SK-N-SH treated with all-trans-retinoic acid at 6 μM for 48 hours (cell line): ENCODE measurements around the gene ITGA8.
"Not testable (repeated sequence)": the region's sequence is repeated elsewhere in the genome, so short reads cannot be mapped to it uniquely, and the experiment has no call there.

Experiments
- ATAC-seq: fragments of 200-7000 bp; cut with Tn5 transposase; 3 replicates; pipeline ENCODE4 v1.9.1; 2020; ENCODE audit warnings: mild to moderate bottlenecking, moderate library complexity
- ARNTL ChIP-seq: fragments of 450-650 bp; formaldehyde crosslinking; IDR thresholded peaks from 2 replicates; pipeline ENCODE4 v1.5.0; 2020; ENCODE audit warnings: low read depth, mild to moderate bottlenecking, moderate library complexity, borderline replicate concordance
- CSDC2 ChIP-seq: fragments of 250-450 bp; sonication (Bioruptor Pico); IDR thresholded peaks from 2 replicates; pipeline ENCODE4 v1.5.0; 2020; ENCODE audit warnings: mild to moderate bottlenecking, moderate library complexity
- ESRRG ChIP-seq: fragments of 250-450 bp; sonication (Bioruptor Pico); IDR thresholded peaks from 2 replicates; pipeline ENCODE4 v1.6.1; 2021; ENCODE audit warnings: mild to moderate bottlenecking
- GLIS3 ChIP-seq: fragments of 250-450 bp; sonication (Bioruptor Pico); IDR thresholded peaks from 2 replicates; pipeline ENCODE4 v1.5.0; 2020; ENCODE audit warnings: mild to moderate bottlenecking, moderate library complexity
- ISL1 ChIP-seq: fragments of 250-450 bp; sonication (Bioruptor Pico); IDR thresholded peaks from 2 replicates; pipeline ENCODE4 v2.1.2; 2022; ENCODE audit warnings: mild to moderate bottlenecking, moderate library complexity
- OSR1 ChIP-seq: fragments of 250-450 bp; sonication (Bioruptor Pico); IDR thresholded peaks from 2 replicates; pipeline ENCODE4 v1.8.0; 2022; ENCODE audit warnings: moderate library complexity, mild to moderate bottlenecking, inconsistent platforms
- PPARA ChIP-seq: fragments of 250-450 bp; sonication (Bioruptor Pico); IDR thresholded peaks from 2 replicates; pipeline ENCODE4 v1.5.0; 2020; ENCODE audit warnings: mild to moderate bottlenecking, borderline replicate concordance
- SNAI2 ChIP-seq: fragments of 250-450 bp; sonication (Bioruptor Pico); IDR thresholded peaks from 2 replicates; pipeline ENCODE4 v1.5.0; 2020; ENCODE audit warnings: mild to moderate bottlenecking, moderate library complexity
- TCF4 ChIP-seq: fragments of 250-450 bp; sonication (Bioruptor Pico); IDR thresholded peaks from 2 replicates; pipeline ENCODE4 v1.8.0; 2021; ENCODE audit warnings: mild to moderate bottlenecking, moderate library complexity, borderline replicate concordance
- ZC3H10 ChIP-seq: fragments of 250-450 bp; sonication (Bioruptor Pico); IDR thresholded peaks from 2 replicates; pipeline ENCODE4 v1.5.1; 2021; ENCODE audit warnings: mild to moderate bottlenecking, moderate library complexity
- ZFP3 ChIP-seq: fragments of 250-450 bp; sonication (Bioruptor Pico); IDR thresholded peaks from 2 replicates; pipeline ENCODE4 v1.5.0; 2020; ENCODE audit warnings: mild to moderate bottlenecking, moderate library complexity
- ZFP30 ChIP-seq: fragments of 450-650 bp; formaldehyde crosslinking; IDR thresholded peaks from 2 replicates; pipeline ENCODE4 v1.5.0; 2022; ENCODE audit warnings: mild to moderate bottlenecking, moderate library complexity
- ZNF565 ChIP-seq: fragments of 450-650 bp; formaldehyde crosslinking; conservative IDR thresholded peaks from 2 replicates; pipeline ENCODE4 v1.5.0; 2020; ENCODE audit warnings: low read depth, mild to moderate bottlenecking, moderate library complexity
- ZNF70 ChIP-seq: fragments of 450-650 bp; formaldehyde crosslinking; IDR thresholded peaks from 2 replicates; pipeline ENCODE4 v1.5.0; 2020; ENCODE audit warnings: mild to moderate bottlenecking, moderate library complexity
- ZNF8 ChIP-seq: fragments of 450-650 bp; formaldehyde crosslinking; IDR thresholded peaks from 2 replicates; pipeline ENCODE4 v1.5.0; 2020; ENCODE audit warnings: mild to moderate bottlenecking, moderate library complexity
- TF ChIP-seq, protein P1 (sequence below): fragments of 250-450 bp; sonication (Bioruptor Pico); IDR thresholded peaks from 2 replicates; pipeline ENCODE4 v1.8.0; 2021; ENCODE audit warnings: low read depth, mild to moderate bottlenecking, moderate library complexity, borderline replicate concordance
- TF ChIP-seq, protein P2 (sequence below): fragments of 250-450 bp; sonication (Bioruptor Pico); IDR thresholded peaks from 2 replicates; pipeline ENCODE4 v1.5.0; 2020; ENCODE audit warnings: mild to moderate bottlenecking, moderate library complexity
- TF ChIP-seq, protein P3 (sequence below): fragments of 250-450 bp; sonication (Bioruptor Pico); IDR thresholded peaks from 2 replicates; pipeline ENCODE4 v1.8.0; 2020; ENCODE audit warnings: mild to moderate bottlenecking, moderate library complexity, borderline replicate concordance
- TF ChIP-seq, protein P4 (sequence below): fragments of 250-450 bp; sonication (Bioruptor Pico); IDR thresholded peaks from 2 replicates; pipeline ENCODE4 v1.5.1; 2021; ENCODE audit warnings: mild to moderate bottlenecking, moderate library complexity
- TF ChIP-seq, protein P5 (sequence below): fragments of 250-450 bp; sonication (Bioruptor Pico); IDR thresholded peaks from 2 replicates; pipeline ENCODE4 v1.5.1; 2020; ENCODE audit warnings: low read depth, mild to moderate bottlenecking, moderate library complexity

The ITGA8 gene

DNA sequence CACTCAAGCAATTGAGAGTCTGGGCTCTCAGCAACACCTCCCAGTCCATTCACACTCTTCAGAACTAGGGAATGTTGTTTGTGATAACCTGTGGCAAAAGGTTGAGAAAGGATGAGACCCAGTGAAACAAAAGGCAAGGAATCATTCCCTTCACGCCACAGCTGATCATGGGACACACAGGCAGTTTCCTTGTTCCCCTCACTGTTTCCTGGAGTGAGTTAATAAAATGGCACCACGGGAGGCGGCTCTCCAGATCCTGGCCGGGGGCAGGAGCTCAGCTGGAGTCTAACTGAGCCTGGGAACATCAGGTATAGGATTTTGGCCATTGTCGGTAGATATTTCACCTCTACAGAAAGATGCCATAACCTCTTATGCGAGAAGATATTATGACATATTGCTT, 241.3 kb downstream of the ITGA8 start (continued):
- TF ChIP-seq, protein P1, sequence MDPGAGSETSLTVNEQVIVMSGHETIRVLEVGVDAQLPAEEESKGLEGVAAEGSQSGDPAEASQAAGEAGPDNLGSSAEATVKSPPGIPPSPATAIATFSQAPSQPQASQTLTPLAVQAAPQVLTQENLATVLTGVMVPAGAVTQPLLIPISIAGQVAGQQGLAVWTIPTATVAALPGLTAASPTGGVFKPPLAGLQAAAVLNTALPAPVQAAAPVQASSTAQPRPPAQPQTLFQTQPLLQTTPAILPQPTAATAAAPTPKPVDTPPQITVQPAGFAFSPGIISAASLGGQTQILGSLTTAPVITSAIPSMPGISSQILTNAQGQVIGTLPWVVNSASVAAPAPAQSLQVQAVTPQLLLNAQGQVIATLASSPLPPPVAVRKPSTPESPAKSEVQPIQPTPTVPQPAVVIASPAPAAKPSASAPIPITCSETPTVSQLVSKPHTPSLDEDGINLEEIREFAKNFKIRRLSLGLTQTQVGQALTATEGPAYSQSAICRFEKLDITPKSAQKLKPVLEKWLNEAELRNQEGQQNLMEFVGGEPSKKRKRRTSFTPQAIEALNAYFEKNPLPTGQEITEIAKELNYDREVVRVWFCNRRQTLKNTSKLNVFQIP (CRISPR knock-in tag): no peak
- TF ChIP-seq ZFP30 (CRISPR knock-in tag): no peak

DNA sequence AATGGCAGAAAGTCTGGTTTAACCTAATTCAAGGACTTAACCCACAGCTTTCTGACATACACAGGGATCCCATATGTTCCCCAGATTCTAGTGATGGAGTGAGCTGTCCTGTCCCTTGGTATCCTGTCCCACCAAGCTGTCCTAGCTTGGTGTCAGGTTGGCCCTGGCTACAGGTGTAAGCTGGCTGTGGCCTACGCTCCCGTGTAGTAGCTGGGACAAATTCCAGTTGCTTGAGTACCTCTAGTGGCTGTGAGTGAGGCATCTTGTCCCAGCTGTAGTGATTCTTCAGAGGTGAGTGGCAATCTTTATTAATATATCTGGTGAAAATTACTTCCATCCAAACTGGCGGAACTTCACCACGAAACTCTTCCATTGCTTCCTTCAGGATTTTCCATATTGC, 243.4 kb downstream of the ITGA8 start:
- ATAC-seq: no peak
- TF ChIP-seq ZNF8 (CRISPR knock-in tag) (no peak), TCF4 (CRISPR knock-in tag) (no peak), CSDC2 (CRISPR knock-in tag) (no peak), ZFP30 (CRISPR knock-in tag) (no peak), PPARA (no peak), ISL1 (no peak), ZC3H10 (no peak), ZFP3 (CRISPR knock-in tag) (no peak), ZNF70 (CRISPR knock-in tag) (no peak), ESRRG (CRISPR knock-in tag) (no peak), OSR1 (no peak), SNAI2 (CRISPR knock-in tag) (no peak), GLIS3 (no peak)
- TF ChIP-seq, protein P2, sequence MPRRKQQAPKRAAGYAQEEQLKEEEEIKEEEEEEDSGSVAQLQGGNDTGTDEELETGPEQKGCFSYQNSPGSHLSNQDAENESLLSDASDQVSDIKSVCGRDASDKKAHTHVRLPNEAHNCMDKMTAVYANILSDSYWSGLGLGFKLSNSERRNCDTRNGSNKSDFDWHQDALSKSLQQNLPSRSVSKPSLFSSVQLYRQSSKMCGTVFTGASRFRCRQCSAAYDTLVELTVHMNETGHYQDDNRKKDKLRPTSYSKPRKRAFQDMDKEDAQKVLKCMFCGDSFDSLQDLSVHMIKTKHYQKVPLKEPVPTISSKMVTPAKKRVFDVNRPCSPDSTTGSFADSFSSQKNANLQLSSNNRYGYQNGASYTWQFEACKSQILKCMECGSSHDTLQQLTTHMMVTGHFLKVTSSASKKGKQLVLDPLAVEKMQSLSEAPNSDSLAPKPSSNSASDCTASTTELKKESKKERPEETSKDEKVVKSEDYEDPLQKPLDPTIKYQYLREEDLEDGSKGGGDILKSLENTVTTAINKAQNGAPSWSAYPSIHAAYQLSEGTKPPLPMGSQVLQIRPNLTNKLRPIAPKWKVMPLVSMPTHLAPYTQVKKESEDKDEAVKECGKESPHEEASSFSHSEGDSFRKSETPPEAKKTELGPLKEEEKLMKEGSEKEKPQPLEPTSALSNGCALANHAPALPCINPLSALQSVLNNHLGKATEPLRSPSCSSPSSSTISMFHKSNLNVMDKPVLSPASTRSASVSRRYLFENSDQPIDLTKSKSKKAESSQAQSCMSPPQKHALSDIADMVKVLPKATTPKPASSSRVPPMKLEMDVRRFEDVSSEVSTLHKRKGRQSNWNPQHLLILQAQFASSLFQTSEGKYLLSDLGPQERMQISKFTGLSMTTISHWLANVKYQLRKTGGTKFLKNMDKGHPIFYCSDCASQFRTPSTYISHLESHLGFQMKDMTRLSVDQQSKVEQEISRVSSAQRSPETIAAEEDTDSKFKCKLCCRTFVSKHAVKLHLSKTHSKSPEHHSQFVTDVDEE (CRISPR knock-in tag): no peak
- TF ChIP-seq, protein P1 (CRISPR knock-in tag): no peak
- TF ChIP-seq, protein P3, sequence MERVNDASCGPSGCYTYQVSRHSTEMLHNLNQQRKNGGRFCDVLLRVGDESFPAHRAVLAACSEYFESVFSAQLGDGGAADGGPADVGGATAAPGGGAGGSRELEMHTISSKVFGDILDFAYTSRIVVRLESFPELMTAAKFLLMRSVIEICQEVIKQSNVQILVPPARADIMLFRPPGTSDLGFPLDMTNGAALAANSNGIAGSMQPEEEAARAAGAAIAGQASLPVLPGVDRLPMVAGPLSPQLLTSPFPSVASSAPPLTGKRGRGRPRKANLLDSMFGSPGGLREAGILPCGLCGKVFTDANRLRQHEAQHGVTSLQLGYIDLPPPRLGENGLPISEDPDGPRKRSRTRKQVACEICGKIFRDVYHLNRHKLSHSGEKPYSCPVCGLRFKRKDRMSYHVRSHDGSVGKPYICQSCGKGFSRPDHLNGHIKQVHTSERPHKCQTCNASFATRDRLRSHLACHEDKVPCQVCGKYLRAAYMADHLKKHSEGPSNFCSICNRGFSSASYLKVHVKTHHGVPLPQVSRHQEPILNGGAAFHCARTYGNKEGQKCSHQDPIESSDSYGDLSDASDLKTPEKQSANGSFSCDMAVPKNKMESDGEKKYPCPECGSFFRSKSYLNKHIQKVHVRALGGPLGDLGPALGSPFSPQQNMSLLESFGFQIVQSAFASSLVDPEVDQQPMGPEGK (CRISPR knock-in tag): no peak
- TF ChIP-seq, protein P4, sequence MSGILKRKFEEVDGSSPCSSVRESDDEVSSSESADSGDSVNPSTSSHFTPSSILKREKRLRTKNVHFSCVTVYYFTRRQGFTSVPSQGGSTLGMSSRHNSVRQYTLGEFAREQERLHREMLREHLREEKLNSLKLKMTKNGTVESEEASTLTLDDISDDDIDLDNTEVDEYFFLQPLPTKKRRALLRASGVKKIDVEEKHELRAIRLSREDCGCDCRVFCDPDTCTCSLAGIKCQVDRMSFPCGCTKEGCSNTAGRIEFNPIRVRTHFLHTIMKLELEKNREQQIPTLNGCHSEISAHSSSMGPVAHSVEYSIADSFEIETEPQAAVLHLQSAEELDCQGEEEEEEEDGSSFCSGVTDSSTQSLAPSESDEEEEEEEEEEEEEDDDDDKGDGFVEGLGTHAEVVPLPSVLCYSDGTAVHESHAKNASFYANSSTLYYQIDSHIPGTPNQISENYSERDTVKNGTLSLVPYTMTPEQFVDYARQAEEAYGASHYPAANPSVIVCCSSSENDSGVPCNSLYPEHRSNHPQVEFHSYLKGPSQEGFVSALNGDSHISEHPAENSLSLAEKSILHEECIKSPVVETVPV: no peak
- TF ChIP-seq, protein P5, sequence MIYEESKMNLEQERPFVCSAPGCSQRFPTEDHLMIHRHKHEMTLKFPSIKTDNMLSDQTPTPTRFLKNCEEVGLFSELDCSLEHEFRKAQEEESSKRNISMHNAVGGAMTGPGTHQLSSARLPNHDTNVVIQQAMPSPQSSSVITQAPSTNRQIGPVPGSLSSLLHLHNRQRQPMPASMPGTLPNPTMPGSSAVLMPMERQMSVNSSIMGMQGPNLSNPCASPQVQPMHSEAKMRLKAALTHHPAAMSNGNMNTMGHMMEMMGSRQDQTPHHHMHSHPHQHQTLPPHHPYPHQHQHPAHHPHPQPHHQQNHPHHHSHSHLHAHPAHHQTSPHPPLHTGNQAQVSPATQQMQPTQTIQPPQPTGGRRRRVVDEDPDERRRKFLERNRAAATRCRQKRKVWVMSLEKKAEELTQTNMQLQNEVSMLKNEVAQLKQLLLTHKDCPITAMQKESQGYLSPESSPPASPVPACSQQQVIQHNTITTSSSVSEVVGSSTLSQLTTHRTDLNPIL (CRISPR knock-in tag): no peak

DNA sequence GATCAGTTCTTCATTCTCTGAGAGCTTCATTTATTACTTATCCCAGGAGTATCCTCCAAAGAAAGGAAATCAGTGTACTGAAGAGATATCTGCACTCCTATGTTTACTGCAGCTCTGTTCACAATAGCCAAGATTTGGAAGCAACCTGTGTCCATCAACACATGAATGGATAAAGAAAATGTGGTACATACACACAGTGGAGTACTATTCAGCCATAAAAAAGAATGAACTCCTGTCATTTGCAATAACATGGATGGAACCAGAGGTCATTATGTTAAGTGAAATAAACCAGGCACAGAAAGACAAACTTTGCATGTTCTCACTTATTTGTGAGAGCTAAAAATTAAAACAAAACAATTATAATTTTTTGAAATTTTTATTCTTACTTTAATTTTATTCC, 244.3 kb downstream of the ITGA8 start:
- ATAC-seq: not testable (repeated sequence)

DNA sequence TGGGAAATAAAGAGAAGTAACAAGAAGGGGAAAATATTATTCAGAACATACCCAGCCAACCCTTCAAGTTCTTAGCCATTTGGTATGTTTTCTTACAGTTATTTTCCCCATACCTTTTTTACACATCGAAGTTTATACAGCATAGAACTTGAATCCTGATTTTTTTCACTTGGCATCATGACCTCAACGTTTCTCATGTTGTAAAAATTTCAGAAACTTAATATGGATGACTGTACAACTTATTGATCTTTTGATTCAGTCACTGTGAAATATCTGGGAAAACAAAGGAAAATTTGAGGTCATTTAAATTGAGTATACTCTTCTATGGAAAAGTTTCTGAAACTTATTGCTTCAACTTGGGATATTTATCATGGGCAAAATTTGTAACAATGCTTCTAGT, 245.1 kb downstream of the ITGA8 start:
- no peak for ATAC-seq
- no peak for TF ChIP-seq ZNF565
- no peak for TF ChIP-seq ARNTL
- no peak for TF ChIP-seq ZNF8 (CRISPR knock-in tag)
- TF ChIP-seq TCF4 (CRISPR knock-in tag): no peak
- TF ChIP-seq, protein P1 (CRISPR knock-in tag): no peak
- TF ChIP-seq, protein P5 (CRISPR knock-in tag): no peak
- TF ChIP-seq, protein P4: no peak
- TF ChIP-seq ISL1: no peak
